Stimulated activated CD4-positive, alpha-beta T cell treated with anti-CD3 and anti-CD28 coated beads, TNF-alpha, amount 100 ng/mL, for 1 hour (primary cell): Measurements from ENCODE around the gene IRF2.

Experiments
- DNase-seq, 3 donors: peaks; one replicate each; pipeline ENCODE4 v3.0.0-alpha.2; 2020; ENCODE audit warnings: low read depth in 3 of 3, low spot score in 1 of 3

The IRF2 gene

GRCh38 chr4:184370711-184371389 is 103.5 kb downstream of the IRF2 start:
- no peak for DNase-seq

- no peak for DNase-seq
Measured at GRCh38 chr4:184369871-184370270, 104.5 kb downstream of the IRF2 start.

GRCh38 chr4:184368731-184369130 is 105.6 kb downstream of the IRF2 start:
- no peak for DNase-seq

- DNase-seq, result no peak
Measured at GRCh38 chr4:184368290-184368689, 106.1 kb downstream of the IRF2 start.

- DNase-seq, result no peak
Measured at GRCh38 chr4:184364100-184364921, 110.0 kb downstream of the IRF2 start.

GRCh38 chr4:184363258-184363657 is 111.1 kb downstream of the IRF2 start:
- DNase-seq, result no peak

- no peak for DNase-seq
Measured at GRCh38 chr4:184362396-184362795, 112.0 kb downstream of the IRF2 start.

- no peak for DNase-seq
Measured at GRCh38 chr4:184361443-184361842, 112.9 kb downstream of the IRF2 start.

GRCh38 chr4:184359888-184360287 is 114.5 kb downstream of the IRF2 start:
- no peak for DNase-seq

GRCh38 chr4:184358521-184359232 is 115.7 kb downstream of the IRF2 start:
- no peak for DNase-seq

- DNase-seq, result no peak
Measured at GRCh38 chr4:184357772-184358171, 116.6 kb downstream of the IRF2 start.

GRCh38 chr4:184357165-184357564 is 117.2 kb downstream of the IRF2 start:
- no peak for DNase-seq

- DNase-seq, result no peak
Measured at GRCh38 chr4:184356366-184356765, 118.0 kb downstream of the IRF2 start.

GRCh38 chr4:184355857-184356256 is 118.5 kb downstream of the IRF2 start:
- DNase-seq, result no peak

GRCh38 chr4:184355111-184355604 is 119.2 kb downstream of the IRF2 start:
- DNase-seq, result no peak

GRCh38 chr4:184352891-184353290 is 121.5 kb downstream of the IRF2 start:
- no peak for DNase-seq

- no peak for DNase-seq
Measured at GRCh38 chr4:184351560-184352451, 122.5 kb downstream of the IRF2 start.

- no peak for DNase-seq
Measured at GRCh38 chr4:184350964-184351363, 123.4 kb downstream of the IRF2 start.

- no peak for DNase-seq
Measured at GRCh38 chr4:184350213-184350817, 124.0 kb downstream of the IRF2 start.

GRCh38 chr4:184349283-184350039 is 124.9 kb downstream of the IRF2 start:
- no peak for DNase-seq
